Activated CD4-positive, alpha-beta T cell treated with anti-CD3 and anti-CD28 coated beads, Interleukin-2, amount 50 U/mL, for 1 hour (primary cell): ENCODE results near the gene UTP20.

Source experiments
- DNase-seq: peaks from one replicate; pipeline ENCODE4 v3.0.0-alpha.2; 2020

UTP20 gene

DNA sequence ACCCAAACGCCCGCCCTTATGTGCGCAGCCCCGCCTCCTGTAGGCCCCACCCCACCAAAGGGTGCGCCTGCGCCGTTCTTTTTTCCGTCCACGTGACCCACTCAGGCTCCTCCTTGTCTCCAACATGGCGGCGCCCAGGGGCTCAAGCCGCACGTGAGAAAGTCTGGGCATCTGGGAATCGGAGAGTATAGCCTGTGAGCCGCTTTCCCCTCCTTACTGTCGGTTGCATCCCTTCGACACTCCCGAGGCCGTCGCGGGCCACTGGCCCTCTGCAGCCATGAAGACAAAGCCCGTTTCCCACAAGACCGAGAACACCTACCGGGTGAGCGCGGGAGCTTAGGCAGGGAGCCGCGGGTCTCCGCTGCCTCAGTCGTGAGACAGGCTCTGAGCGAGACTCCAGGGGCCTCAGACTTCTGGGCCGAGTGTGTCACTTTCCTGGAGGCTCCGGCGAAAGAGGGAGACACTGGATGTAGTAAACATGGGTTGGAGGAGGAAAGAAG, at the start of gene UTP20:
TSS of gene UTP20 (plus strand) at position 100 of the 500 bp plus-strand sequence. CDS start at position 278, 178 bp downstream.
- DNase-seq, result peak; percentile 93

DNA sequence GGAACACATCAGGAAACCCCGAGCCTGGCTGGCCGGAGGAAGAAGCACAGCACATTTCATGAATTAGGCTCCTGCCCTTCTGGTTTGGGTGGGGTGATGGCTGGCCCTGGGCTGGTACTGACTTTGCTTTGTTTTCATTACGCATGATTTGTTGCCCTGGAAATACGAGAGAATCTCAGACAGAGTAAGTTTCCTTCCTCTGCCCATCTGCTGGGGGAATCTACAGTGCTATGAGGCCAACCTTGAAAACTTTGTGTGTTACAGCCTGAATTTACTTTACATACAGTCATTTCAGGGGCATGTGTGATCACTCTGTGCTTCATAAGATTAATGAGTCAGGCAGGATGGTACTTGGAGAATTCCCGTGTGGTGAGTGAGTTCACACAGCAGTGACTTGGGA, 49.4 kb upstream of the UTP20 start:
- no peak for DNase-seq

DNA sequence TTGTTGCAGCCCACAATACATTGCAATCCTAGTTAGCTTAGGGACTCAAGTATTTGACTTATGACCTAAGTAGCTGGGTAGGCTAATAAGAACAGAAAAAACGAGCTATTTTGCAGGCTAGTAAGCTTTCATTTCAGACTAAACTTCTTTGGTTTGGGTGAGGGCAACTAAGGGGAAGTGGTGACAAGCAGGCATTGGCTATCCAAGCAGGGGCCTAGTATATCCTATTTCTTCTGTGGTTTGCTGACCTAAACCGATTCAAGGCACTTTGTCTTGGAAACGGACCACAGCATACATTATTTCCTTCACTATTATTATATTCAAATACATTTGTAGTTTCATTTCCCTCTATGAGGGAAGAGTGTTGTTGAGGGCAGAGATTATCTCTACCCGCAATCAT, 48.3 kb upstream of the UTP20 start:
- DNase-seq, result no peak

DNA sequence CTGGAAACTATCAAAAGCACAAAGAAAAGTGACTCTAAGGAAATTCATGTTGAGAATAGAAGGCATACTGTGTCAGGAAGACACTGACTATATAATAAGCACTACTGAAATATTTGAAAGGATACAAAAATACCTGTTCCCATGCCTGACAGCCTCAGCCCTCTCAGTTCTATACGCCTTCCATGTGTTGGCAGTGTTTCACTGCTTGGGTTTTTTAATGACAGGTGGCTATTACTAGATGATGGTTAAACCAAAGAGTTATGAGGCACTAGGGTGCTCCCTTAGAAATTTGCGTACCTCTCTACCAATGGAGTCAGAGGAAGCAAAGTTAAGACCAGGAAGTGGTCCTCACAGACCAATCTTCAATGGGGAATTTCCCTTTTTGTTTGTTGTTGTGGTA, 44.2 kb upstream of the UTP20 start:
- DNase-seq, result no peak

DNA sequence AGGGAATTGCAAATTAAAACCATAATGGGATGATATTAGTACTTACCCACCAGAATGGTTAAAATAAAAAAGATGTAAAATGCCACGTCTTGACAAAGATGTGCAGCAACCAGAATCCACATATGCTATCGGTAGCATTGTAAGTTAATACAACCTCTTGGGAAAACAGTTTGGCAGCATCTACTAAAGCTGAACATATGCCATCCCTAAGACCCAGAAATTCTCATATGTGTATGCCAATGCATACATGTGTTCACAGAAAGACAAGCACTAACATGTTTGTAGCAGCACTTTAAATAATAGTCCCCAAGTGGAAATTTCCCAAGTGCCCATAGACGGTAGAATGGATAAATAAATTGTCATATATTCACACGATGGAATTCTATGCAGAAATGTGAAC, 41.6 kb upstream of the UTP20 start:
- no peak for DNase-seq

DNA sequence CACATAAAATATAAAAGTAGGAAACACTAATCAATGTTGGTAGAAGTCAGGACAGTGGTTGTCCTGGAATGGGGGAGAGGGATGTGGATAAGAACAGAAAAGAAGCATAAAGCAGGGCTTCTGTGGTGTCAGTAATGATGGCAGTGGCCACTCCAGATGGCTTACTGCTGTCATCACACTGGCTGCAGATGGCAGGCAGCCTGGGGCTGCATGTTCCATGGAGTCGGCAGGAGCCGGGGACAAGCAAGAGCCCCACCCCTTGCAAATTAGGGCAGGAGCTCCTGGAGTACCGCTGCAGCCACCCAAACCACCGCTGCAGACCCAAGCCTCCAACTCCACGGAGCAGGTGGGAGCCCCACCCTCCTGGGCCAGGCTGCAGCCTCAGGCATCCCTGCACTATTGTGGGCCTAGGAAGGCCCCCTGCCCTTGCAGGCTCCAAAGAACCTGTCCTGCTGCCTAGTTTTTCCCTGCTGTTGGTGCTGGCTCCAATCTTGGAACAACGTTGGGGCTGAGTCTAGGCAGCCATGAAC, 41.0 kb upstream of the UTP20 start:
- no peak for DNase-seq

DNA sequence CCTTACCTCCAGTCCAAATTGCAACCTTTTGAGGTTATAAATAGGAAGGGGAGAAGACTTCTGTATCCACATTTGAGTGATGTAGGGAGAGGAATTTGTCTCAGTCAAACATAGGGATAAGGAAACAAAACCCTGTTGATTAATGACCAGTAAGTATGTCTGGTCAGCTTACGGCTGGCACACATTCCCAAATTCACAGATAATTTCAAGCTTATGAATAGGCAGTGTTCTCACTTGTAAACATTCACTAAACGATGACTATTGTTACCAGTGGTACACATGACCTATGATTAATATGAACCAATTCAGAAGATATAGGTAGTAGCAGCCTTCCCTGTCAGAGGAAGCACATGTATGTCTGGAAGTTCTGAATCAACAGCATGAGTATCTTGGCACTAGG, 36.8 kb upstream of the UTP20 start:
- no peak for DNase-seq

DNA sequence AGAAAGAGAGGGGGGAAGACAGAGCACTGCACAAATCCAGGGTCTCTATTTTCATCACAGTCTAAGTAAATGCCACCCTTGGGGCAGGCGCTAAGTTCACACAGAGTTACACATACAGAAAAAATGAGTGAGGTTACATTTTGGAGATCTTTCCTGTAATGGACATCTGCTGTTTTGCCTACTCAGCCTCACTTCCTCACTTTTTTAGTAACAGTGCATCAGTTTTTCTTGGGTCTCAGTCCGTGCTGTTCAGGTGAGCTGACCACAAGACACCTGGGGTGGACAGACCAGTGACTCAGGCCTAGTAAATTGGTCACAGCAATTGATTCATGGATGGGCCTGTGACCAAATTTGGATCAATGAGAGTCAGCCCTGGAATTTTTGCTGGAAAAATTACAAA, 36.3 kb upstream of the UTP20 start:
- DNase-seq, result no peak

DNA sequence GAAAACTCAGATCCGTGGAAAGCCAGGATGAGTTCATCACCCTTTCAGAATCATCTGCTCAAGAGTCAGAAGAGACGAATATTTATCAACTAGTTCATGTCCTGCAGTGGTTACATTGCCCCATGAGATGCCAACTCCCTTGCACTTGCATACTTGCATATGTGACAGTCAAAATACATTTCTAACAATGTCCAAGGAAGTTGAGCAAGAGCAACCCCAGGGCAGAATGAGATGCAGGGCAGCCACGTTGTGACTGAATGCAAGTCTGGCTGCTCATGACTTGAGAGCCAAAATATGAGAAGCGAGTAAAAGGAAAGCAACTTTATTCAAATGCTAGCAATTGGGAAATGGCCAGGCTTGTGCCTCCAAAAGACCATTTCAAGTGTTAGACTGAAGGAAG, 23.6 kb upstream of the UTP20 start:
- no peak for DNase-seq

DNA sequence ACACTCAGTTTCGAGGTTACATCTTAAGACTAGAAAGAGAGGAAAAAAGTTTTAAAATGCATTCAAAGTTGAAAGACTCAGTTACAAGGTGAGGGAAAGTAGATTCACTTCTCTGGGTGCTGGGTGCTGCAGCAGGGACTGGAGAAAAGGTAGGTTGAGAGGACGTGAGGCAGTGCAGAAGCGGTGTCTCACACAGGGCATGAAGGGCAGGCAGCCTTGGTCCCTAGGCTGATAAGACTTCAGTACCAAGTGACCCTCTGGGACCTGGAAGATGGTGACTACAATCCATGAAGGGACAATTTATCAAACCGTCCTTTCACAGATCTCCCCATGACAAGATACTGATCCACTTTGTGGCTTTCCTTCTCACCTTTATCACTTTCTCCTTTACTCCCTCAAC, 22.5 kb upstream of the UTP20 start:
- no peak for DNase-seq

DNA sequence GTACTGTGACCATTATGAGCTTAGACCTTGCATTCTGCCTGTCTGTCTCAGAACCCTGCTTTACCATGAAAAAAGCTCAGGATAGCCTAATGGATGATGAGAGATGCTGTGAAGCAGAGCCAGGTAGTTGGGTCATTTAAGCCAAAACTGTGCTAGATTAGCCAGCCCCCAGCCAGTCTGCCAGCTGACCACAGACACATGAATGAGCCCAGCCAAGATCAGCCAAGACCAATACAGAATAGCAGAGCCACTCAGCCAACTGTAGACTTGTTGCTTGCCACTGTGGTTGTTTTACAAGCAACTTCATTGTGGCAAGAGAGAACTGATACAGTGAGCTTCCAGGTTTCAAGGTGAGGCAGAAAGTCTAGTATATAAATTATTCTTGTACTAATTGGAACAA, 12.8 kb upstream of the UTP20 start:
- no peak for DNase-seq

DNA sequence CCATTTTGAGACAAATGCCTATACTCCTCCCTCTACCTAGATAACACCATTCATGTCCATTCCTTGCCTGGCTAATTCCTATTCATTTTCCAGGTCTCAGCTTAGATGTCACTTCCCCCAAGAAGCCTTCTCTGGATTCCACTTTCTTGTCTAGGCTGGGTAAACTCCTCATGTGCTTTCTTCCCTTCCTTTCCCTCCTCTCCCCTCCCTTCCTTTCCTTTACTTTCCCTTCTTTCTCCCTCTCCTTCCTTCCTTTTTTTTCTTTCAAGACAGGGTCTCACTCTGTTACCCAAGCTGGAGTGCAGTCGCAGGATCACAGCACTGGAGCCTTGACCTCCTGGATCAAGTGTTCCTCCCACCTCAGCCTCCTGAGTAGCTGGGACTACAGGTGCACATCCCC, 3.5 kb upstream of the UTP20 start:
- no peak for DNase-seq

DNA sequence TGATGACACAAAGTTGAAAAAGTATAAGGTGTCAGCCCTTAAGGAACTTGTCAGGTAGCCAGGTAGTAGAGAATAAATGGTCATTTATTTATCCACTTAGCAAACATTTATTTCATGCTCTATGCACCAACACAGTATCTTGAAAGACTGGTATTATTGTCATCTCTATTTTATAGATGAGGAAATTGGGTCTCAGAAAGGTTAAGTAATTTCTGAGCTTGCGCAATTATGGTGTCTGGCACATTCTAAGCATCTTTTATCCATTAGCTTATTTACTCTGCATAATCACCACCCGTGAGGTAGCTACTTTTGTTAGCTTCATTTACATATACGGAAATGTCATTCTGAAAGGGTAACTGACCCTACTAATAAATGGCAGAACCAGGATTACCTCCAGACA, 2.5 kb upstream of the UTP20 start:
- DNase-seq, result no peak

DNA sequence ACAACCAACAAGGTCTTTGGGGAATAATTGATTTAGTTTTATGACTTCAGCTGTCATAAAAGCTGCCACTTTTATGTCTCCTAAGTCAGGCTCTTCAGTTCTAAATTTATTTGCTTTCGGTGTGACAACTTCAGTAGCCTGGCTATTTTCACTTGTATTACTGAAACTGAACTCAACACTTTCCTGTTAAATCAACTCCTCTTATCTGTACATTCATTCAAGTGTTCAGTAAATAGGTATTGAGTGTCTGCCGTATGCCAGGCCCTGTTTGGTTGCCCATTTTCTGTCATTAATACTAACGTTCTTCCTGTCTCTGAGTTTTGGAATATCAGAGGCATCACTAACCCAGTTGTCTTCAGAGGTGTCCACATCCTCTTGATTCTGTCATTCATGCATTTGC, 7.5 kb downstream of the UTP20 start:
- no peak for DNase-seq

DNA sequence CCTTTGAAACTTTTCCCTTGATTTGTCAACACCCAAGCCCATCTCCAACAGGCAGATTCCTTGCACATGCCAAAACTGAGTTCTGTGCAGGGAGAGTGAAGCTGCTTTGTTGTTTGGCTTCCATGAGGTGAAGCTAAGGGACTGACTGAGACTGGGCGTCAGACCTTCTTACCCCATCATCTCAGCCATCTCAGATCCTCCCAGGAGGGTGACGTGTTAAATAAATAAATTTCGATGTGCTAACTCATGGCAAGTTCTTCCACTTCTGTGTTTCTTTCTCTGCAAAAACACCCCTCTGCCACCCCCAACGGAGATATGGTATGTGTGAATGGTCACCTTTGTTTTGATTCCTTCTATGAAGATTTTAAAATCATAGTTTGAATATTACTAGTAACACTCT, 17.8 kb downstream of the UTP20 start:
- DNase-seq, result no peak

DNA sequence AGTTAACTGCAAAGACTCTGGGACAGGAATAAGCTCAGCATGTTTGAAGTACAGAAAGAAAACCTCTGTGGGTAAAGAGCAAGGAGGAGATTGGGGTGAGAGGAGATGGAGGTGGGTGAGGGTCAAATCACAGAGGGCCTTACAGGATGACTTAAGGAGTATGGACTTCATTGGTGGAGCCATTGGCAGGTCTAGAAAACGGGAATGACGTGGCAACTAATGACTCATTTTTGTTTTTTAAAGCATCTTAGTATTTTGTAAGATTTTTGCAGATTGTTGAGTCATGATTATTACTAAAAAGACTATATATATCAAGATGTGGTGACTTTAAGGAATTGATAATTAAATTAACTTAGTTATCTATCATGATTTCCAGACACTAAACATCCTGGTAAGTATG, 18.5 kb downstream of the UTP20 start:
- no peak for DNase-seq

DNA sequence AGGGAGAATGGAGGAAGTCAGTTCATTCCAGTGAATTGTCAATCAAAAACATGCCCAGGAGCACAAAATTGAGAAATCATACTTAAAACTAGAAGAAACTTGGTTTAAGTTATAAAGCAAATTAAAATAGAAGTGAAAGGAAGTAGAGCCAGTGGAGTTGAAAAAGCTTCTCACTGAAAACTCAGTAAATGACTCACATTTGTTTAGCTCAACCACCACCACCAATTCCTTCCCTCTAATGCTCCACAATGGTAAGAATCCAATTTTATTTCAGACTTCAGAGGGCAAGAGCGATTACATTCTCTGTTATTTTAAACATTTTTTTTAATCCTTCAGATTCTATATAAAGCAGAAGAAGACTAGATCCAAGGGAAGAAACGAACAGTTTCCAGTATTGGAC, 19.4 kb downstream of the UTP20 start:
- no peak for DNase-seq

DNA sequence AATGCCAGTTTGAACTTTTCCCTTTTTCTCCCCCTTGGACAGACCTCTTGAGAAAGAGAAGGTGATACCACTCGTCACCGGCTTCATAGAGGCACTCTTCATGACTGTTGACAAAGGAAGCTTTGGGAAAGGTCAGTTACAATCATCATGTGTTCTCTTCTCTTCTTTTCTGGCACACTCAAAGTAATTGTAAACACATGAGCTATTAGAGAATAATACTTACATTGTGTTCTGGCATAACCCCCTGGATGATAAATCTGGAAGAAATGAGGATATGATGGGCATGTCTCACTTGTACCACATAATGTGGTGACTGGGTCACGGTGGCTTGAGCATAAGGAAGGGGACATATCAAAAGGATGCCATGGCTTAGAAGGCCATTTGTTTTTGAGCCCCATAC, 20.0 kb downstream of the UTP20 start:
- DNase-seq, result no peak

DNA sequence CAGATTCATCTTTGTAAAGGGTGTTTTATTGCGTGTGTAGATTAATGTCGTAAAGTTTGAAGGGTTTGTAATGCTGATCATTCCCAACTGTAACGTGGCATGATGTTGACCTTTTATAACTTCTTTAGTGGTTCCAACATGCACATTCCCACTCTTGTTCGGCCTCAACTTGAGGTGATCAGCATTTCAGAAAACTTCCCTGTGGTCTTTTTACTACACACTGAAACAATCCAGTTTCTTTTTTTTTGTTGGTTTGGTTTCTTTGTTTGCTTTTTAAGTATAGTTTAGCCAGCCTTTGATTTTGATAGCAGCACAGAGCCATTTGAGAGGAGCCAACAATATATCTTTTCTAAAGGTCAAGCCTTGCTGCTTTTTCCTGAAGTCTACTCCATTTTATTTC, 22.8 kb downstream of the UTP20 start:
- DNase-seq, result no peak

DNA sequence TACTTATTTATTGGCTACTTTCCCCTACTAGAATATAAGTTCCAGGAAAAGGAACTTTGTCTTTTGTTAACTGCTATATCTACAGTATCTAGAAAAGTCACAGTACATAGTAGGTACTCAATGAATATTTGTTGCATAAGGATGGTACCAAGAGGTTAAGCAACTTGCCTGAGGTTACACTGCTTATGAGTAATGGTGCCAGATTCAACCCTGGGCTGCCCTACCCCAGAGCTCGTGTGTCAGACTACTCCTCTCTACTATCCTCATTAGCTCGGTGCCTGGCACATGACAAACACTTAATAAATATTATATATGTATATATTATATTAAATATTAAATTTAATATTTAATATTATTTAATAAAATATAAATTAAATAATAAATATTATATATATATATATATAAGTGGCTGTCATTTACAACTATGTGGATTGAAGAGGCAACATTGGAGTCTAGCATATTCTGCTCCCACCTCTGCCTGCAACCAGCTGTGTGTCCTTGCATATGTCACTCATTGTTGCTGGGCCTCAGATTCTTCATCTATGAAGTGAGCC, 25.4 kb downstream of the UTP20 start:
- no peak for DNase-seq

DNA sequence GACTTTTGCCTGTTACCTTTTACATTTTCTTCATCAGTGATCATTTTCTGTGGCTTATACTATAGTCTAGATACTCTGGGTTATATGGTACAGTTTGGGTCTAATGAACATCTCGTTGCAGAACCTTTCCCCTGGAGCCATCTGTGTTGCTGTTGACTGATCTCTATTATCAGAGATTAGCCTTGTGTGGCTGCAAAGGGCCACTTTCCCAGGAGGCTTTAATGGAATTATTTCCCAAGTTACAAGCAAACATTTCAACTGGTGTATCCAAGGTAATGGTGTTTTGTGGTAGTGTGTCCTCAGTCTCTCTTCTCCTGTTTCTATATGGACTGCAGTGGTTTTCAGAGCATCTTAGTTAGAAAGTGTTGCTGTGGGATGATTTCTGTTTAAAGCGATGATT, 25.9 kb downstream of the UTP20 start:
- no peak for DNase-seq

DNA sequence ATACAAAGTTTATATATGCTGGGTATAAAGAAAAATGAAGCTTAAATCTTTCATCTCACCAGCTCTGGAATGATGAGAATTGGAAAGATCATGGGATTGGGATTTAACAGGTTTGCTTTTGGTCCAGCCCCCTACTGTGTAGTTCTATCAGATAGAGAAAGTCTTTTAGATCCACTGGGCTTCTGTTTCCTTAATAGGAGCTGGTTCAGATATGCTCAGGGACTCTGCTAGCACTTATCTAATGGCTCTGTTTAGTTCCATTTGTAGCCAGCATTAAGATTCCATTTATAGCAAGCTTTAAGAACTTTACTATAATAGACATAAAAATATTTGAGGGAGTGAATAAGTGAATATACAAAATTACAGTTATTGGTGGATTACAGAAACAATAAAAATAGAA, 42.6 kb downstream of the UTP20 start:
- no peak for DNase-seq

DNA sequence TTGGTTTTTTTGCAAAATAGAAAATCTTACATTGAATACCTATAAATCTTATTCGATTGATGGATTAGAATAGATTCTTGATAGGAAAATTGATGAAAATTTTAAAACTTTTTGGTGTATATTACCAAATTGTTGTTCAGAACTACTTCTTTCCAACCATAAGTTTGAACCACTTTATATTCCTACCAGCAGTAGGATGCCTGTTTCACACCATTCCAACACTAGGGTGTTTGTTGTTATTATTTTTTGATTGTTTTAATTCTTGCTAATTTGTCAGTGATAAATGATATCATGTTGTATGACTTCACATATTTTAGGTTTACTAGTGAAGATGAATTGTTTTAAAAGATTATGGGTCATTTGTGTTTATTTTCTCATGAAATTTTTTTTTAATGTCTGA, 43.4 kb downstream of the UTP20 start:
- DNase-seq, result no peak

DNA sequence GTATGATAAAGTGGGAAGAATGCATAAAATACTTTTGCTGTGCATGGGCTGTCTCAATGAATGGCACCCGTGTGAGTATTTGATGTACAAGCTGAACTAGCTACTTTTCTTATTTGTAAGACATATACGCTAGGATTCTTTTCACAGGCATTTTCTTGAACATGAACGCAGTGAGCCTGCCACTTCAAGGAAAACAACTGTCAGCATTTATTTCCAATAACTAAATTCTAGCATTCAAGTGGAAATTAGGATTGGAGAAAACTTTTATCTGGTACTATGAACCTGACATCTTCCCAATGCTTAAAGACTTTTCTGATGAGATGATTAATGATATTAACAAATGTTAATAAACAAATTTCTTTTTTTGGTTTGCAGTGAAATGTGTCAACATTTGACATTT, 45.7 kb downstream of the UTP20 start:
- no peak for DNase-seq

DNA sequence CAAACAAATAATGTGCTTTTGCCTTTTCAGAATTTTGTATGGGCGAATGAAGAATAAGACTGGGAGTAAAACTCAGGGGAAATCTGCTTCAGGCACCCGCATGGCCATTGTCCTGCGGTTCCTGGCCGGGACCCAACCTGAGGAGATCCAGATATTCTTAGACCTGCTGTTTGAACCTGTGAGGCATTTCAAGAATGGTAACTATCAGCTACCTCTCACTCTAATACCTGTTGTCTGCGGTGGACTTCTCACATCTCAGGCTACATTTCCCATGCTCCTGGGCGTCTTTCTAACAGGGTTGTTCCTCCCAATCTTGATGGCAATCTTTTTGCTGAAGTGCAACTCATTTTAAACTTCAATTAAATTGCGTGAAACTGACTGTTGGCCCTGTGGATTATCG, 47.1 kb downstream of the UTP20 start:
- DNase-seq, result no peak

DNA sequence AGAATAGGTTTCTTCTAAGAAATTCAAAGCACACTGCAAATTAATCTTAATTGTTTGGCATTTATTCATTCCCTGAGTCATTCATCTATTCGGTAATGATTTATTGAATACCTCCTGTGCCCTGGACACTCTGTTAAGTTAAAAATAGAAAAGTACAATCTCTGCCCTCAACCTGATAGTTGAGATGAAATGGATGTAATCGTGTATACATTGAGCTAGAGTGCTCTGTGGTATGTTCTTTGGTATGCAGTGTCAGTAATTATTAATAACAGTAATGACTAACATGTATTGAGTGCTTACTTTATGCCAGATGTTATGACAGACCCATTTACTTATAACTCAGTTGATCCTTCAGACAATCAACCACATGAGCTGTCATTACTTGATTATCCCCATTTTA, 47.6 kb downstream of the UTP20 start:
- DNase-seq, result no peak
